PFSK-1 (cell line): Measurements from ENCODE around the gene CAPN1.

ENCODE experiments used
- FOXP2 ChIP-seq: optimal IDR thresholded peaks from 2 replicates; pipeline ENCODE3; 2011; ENCODE audit warnings: borderline replicate concordance, control low read depth, inconsistent platforms; ENCODE audit not compliant: insufficient read depth; ENCODE audit errors: extremely low read length, extremely low read depth
- POLR2AphosphoS5 ChIP-seq: IDR thresholded peaks from 2 replicates; pipeline ENCODE4 v1.6.1; 2012; ENCODE audit warnings: low read depth, mild to moderate bottlenecking, control low read depth, low read length, moderate library complexity
- REST ChIP-seq, 2 experiments: IDR thresholded peaks; 2 replicates each; pipeline versions ENCODE4 v1.6.1 to v1.8.0; 2011 to 2012; ENCODE audit warnings: low read depth in 2 of 2, low read length in 2 of 2, control low read depth in 1 of 2, inconsistent platforms in 1 of 2, mild to moderate bottlenecking in 1 of 2, moderate library complexity in 1 of 2; ENCODE audit not compliant: insufficient read depth in 1 of 2
- SIN3A ChIP-seq: IDR thresholded peaks from 2 replicates; pipeline ENCODE4 v1.6.1; 2012; ENCODE audit warnings: mild to moderate bottlenecking, low read length, moderate library complexity, borderline replicate concordance; ENCODE audit not compliant: insufficient read depth
- TAF1 ChIP-seq: IDR thresholded peaks from 2 replicates; pipeline ENCODE4 v1.6.1; 2012; ENCODE audit warnings: low read length, control low read depth, borderline replicate concordance; ENCODE audit not compliant: insufficient read depth

CAPN1 gene

GRCh38 chr11:65208785-65209710 lies 27.3 kb downstream of the CAPN1 start:
- TF ChIP-seq SIN3A: no peak
- no peak for TF ChIP-seq TAF1
- TF ChIP-seq REST (IDR thresholded peaks at IDR 0.05; ENCODE audit: insufficient read depth in 1 of 2, low read depth in 2 of 2, low read length in 2 of 2): no peak
- no peak for TF ChIP-seq POLR2AphosphoS5
- TF ChIP-seq FOXP2: no peak

GRCh38 chr11:65209711-65210360 lies 28.1 kb downstream of the CAPN1 start:
- no peak for TF ChIP-seq TAF1
- no peak for TF ChIP-seq REST (IDR thresholded peaks at IDR 0.05; ENCODE audit: insufficient read depth in 1 of 2, low read depth in 2 of 2, low read length in 2 of 2)
- TF ChIP-seq FOXP2: no peak
- TF ChIP-seq SIN3A: no peak
- no peak for TF ChIP-seq POLR2AphosphoS5

GRCh38 chr11:65210361-65210731 lies 28.6 kb downstream of the CAPN1 start:
- no peak for TF ChIP-seq TAF1
- no peak for TF ChIP-seq FOXP2
- TF ChIP-seq SIN3A: no peak
- no peak for TF ChIP-seq REST (IDR thresholded peaks at IDR 0.05; ENCODE audit: insufficient read depth in 1 of 2, low read depth in 2 of 2, low read length in 2 of 2)
- TF ChIP-seq POLR2AphosphoS5: no peak

- TF ChIP-seq FOXP2 (no peak), POLR2AphosphoS5 (no peak)
Observed at GRCh38 chr11:65210748-65211147, 29.0 kb downstream of the CAPN1 start.

GRCh38 chr11:65211293-65212105 lies 29.8 kb downstream of the CAPN1 start:
- TF ChIP-seq POLR2AphosphoS5: no peak
- no peak for TF ChIP-seq SIN3A
- TF ChIP-seq FOXP2: no peak
- no peak for TF ChIP-seq TAF1
- TF ChIP-seq REST (IDR thresholded peaks at IDR 0.05; ENCODE audit: insufficient read depth in 1 of 2, low read depth in 2 of 2, low read length in 2 of 2): no peak
